GM12874 (cell line): ENCODE results near the gene HBM.

Experiments used
- TF ChIP-seq, protein P1 (sequence below): IDR thresholded peaks from 2 replicates; pipeline ENCODE4 v1.5.1; 2011; ENCODE audit warnings: low read depth, mild to moderate bottlenecking, control low read depth, low read length, moderate library complexity; ENCODE audit not compliant: insufficient read depth

Gene HBM, protein sequence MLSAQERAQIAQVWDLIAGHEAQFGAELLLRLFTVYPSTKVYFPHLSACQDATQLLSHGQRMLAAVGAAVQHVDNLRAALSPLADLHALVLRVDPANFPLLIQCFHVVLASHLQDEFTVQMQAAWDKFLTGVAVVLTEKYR

DNA sequence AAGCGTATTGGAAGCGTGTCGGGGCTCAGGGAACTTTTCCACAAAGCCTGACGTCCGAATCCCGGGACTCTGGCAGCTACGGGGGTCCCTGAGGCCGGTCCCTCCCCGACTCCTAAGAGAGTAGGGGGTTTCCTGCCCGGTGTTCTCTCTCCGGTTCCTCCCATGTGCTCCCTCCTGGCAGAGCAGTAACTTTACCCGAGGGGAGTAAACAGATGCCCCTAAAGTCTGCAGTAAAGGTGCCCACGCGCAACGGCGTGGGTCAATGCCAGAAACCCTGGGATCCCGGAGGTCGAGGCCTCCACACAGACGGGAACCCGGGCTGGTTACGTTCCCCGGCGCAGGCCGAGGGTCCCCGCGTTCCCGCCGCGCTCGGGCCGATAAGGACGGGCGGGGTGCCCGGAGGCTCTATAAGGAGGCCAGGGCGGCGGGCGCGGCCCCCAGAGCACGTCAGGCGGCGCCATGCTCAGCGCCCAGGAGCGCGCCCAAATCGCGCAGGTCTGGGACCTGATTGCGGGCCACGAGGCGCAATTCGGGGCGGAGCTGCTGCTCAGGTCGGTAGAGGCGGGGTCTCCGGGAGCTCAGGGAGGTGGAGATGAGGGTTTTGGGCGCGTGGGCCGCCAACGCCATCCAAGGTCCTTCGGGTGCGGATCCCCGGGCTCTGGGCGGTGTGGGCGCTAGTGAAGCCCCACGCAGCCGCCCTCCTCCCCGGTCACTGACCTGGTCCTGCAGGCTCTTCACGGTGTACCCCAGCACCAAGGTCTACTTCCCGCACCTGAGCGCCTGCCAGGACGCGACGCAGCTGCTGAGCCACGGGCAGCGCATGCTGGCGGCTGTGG is at the start of gene HBM:
TSS of gene HBM (plus strand) at position 440 of the 836 bp plus-strand sequence. CDS start at position 460, 20 bp downstream.
- TF ChIP-seq, protein P1, sequence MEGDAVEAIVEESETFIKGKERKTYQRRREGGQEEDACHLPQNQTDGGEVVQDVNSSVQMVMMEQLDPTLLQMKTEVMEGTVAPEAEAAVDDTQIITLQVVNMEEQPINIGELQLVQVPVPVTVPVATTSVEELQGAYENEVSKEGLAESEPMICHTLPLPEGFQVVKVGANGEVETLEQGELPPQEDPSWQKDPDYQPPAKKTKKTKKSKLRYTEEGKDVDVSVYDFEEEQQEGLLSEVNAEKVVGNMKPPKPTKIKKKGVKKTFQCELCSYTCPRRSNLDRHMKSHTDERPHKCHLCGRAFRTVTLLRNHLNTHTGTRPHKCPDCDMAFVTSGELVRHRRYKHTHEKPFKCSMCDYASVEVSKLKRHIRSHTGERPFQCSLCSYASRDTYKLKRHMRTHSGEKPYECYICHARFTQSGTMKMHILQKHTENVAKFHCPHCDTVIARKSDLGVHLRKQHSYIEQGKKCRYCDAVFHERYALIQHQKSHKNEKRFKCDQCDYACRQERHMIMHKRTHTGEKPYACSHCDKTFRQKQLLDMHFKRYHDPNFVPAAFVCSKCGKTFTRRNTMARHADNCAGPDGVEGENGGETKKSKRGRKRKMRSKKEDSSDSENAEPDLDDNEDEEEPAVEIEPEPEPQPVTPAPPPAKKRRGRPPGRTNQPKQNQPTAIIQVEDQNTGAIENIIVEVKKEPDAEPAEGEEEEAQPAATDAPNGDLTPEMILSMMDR = no peak

DNA sequence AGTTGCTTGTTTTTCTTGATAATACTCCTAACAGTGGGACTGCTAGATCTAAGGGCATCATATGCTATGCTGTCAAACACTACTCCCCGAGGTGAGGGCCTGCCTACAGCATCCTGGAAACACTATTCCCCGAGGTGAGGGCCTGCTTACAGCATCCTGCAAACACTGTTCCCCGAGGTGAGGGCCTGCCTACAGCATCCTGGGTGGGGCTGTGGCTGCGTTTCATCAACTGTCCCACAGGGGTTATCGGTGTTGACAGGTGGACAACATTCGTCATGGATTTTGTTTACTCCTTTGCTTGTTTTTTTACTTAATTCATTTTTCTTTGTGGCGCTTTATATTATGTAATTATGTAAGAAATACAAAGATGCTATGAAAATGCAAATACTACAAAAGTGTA is 49.8 kb upstream of the HBM start:
- TF ChIP-seq, protein P1 = no peak

DNA sequence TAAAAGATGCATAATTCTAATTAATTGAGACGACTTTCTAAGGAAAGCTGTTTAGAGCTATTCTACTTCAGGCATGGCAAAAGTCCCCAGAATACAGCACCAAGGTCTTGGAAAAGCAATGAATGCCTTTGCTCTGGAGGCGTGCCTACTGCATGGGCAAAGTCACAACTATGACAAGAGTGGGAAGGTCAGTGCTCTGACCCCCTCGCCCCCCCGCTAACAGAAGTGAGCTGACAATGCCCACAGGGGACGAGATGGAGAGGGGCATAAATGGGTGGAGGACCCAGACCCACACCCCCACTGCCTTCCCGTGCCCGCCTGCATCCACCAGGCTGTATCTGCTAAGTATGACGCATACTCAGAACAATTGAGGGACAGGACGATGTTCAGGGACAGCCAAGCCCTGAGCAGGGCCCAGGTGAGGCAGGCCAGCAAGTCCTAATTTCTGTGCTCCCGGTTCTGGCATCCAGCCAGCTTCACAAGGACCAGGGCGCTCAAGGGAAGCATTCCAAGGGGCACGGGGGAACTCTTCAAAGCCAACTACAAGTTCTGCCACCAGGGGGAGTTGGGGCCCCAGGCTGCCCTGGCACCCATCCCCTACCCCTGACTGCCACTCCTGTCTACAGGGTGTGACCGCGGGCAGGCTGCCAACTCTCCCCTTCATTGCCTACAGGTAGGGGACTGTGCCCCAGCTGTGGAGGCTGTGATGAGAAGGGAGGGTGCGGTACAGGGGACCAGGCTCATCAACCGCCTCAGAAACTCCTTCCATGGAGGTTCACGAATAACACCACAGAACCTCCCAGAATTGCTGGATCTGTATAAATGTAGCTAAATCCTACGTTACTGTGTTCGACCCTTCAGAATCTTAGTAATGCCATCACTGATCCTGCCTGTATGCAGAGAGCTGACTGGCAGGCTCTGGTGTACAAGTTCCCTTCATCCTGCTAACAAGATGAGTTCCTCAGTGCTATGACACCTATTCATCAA is 48.1 kb upstream of the HBM start:
- TF ChIP-seq, protein P1 = peak; percentile 82

DNA sequence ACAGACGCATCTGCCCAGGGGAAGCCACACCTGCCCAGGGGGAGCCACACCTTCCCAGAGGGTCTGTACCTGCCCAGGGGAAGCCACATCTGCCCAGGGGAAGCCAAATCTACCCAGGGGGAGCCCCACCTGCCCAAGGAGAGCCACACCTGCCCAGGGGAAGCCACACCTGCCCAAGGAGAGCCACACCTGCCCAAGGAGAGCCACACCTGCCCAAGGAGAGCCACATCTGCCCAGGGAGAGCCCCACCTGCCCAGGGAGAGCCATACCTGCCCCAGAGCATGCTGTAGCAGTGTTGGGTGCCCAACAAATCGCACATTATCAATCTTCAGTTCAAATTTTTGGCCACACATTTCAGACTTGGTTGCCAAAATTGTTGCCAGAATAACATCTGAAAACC is 46.9 kb upstream of the HBM start:
- TF ChIP-seq, protein P1 = no peak

DNA sequence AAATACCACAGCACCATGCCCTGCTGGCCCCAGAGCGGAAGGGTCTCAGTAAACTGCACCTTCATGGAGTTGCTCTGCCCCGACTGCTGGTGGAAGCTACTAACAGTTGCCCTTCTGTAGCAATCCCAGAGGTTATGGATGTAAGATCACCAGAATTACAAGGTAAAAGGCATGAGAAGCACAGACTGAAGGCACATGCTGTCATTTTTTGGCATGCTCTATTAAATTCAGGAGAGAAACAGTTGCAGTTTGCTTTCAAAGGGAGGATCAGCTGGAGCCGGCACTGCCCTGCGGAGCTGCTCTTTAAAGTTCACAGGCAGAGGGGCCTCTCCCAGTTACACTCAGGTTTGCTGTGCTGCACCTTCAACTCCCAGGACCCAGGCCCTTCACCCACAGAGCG is 46.5 kb upstream of the HBM start:
- TF ChIP-seq, protein P1 = no peak

DNA sequence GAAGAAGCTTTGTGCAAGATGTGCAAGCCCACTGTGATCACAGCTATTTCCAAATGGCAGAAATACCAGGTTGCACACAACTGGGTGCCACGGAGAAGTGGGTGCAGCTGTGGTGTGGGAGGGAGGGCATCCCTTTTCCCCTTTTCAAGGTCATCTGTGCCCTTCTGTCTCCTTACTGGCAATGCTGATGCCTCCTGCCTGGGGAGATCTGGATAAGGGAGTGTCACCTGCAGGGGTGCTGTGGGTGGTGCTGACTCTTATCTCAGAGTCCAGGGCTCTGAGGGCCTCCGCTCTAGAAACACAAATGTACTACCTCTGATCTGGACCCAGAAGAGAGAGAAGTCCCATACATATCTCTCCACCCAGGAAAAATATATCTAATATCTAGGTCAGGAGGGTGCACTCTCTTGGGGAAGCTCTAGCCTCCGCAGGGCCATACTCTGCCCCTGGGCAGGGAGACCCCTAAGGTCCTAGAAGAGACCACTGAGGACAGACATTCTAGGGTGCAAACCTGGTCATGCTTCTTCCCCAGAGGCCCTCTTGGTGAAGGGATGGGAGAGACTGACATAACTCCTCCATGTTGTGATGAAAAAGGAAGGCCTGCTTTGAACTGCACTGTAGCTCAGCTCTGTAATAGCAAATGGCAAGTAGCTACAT is 45.8 kb upstream of the HBM start:
- TF ChIP-seq, protein P1 = no peak
